Epithelial cell of proximal tubule (primary cell): ENCODE results near the gene RNF126. TPM values are rescaled to one million over a fixed set of nuclear protein-coding genes. Genes with fewer than 3 reads are reported as not detected.

Experiments used
- DNase-seq: peaks from one replicate; pipeline ENCODE4 v3.0.0-alpha.2; 2011; ENCODE audit warnings: low read depth
- H3K4me3 ChIP-seq: 2 replicates; pipeline ENCODE4 v1.5.1; 2011; ENCODE audit warnings: low read depth, mild to moderate bottlenecking, low read length
- CTCF ChIP-seq: conservative IDR thresholded peaks from 2 replicates; pipeline ENCODE4 v1.5.1; 2012; ENCODE audit warnings: low read depth, mild to moderate bottlenecking, low read length
- total RNA-seq: library from RNA; depleted of rRNA; stranded (reverse); fragments of >200 nt; gene quantifications from 2 replicates; pipeline ENCODE4 v1.2.3, GENCODE V29; 2015

RNF126 gene
- total RNA-seq, 1 donor from 2014 or later: 102 TPM

GRCh38 chr19:651991-652390 is 11.0 kb downstream of the RNF126 start:
- no peak overlapping the region for H3K4me3 ChIP-seq
- TF ChIP-seq CTCF: no peak
- DNase-seq: no peak

GRCh38 chr19:651114-651818 is 11.7 kb downstream of the RNF126 start:
- no peak for TF ChIP-seq CTCF

GRCh38 chr19:650121-650520 is 12.9 kb downstream of the RNF126 start:
- DNase-seq: no peak
- no peak overlapping the region for H3K4me3 ChIP-seq
- no peak for TF ChIP-seq CTCF

More at GRCh38 chr19:651114-651818, 11.7 kb downstream of the RNF126 start:
- H3K4me3 ChIP-seq: no peak overlapping the region
- no peak for DNase-seq

- no peak for TF ChIP-seq CTCF
- no peak for DNase-seq
- no peak overlapping the region for H3K4me3 ChIP-seq
These were observed 13.9 kb downstream of the RNF126 start for GRCh38 chr19:648904-649801.

- no peak for TF ChIP-seq CTCF
- DNase-seq: no peak
- no peak overlapping the region for H3K4me3 ChIP-seq
These were observed 14.7 kb downstream of the RNF126 start for GRCh38 chr19:648305-648704.

GRCh38 chr19:647566-648284 is 15.3 kb downstream of the RNF126 start:
- TF ChIP-seq CTCF: no peak
- H3K4me3 ChIP-seq: no peak overlapping the region
- no peak for DNase-seq
